HEK293 (cell line): ENCODE results near the gene PRR15L.

Source experiments
- CTCF ChIA-PET: fragments of 350-600 bp; formaldehyde crosslinking; extraction: SDS; loops from one replicate; lab custom pipeline; 2021; ENCODE audit warnings: antibody characterized with exemption; lab: Yijun Ruan, JAX
- POLR2A ChIA-PET: fragments of 300-600 bp; formaldehyde crosslinking; extraction: SDS; loops from one replicate; lab custom pipeline; 2020; ENCODE audit warnings: antibody characterized with exemption, inconsistent platforms; lab: Yijun Ruan, JAX
- H3K27ac ChIP-seq: fragments of 200-500 bp; sonication (Bioruptor generic); 2 replicates; pipeline ENCODE4 v1.5.1; 2014; ENCODE audit warnings: low read depth, low read length, control low read depth, inconsistent platforms; ENCODE audit errors: extremely low read depth
- H3K36me3 ChIP-seq, 2 experiments: fragments of 200-500 bp in 1 of 2; sonication (Bioruptor generic) in 1 of 2; 1 replicate in 1 of 2; 2 replicates in 1 of 2; pipeline ENCODE4 v1.5.1; 2014 to 2017; ENCODE audit warnings: inconsistent platforms in 2 of 2, low read length in 2 of 2; ENCODE audit not compliant: control insufficient read depth in 2 of 2, insufficient read depth in 1 of 2
- H3K4me1 ChIP-seq: fragments of 200-500 bp; sonication (Bioruptor generic); 2 replicates; pipeline ENCODE4 v1.5.1; 2014; ENCODE audit warnings: mild to moderate bottlenecking, low read length, inconsistent platforms; ENCODE audit not compliant: control insufficient read depth, insufficient read depth
- H3K4me3 ChIP-seq: 2 replicates; pipeline ENCODE4 v1.5.1; 2011; ENCODE audit warnings: low read depth, mild to moderate bottlenecking, control low read depth, low read length, moderate library complexity
- H3K9me3 ChIP-seq: fragments of 200-500 bp; sonication (Bioruptor generic); 2 replicates; pipeline ENCODE4 v1.5.1; 2014; ENCODE audit warnings: low read depth, low read length, inconsistent platforms; ENCODE audit not compliant: control insufficient read depth, insufficient read depth
- BCL11A ChIP-seq: fragments of 450-650 bp; formaldehyde crosslinking; IDR thresholded peaks from 2 replicates; pipeline ENCODE4 v1.5.1; 2016; ENCODE audit warnings: low read depth, missing biosample characterization, missing genetic modification characterization
- GLIS2 ChIP-seq: fragments of 450-650 bp; formaldehyde crosslinking; IDR thresholded peaks from 2 replicates; pipeline ENCODE4 v1.5.1; 2016; ENCODE audit warnings: missing biosample characterization, missing genetic modification characterization
- KLF1 ChIP-seq: fragments of 450-650 bp; formaldehyde crosslinking; IDR thresholded peaks from 2 replicates; pipeline ENCODE4 v1.5.1; 2016; ENCODE audit warnings: missing biosample characterization, missing genetic modification characterization
- PRDM1 ChIP-seq: fragments of 450-650 bp; formaldehyde crosslinking; IDR thresholded peaks from 2 replicates; pipeline ENCODE4; 2016; ENCODE audit warnings: missing biosample characterization, missing genetic modification characterization
- SP2 ChIP-seq: fragments of 450-650 bp; formaldehyde crosslinking; IDR thresholded peaks from 2 replicates; pipeline ENCODE4 v1.5.1; 2016; ENCODE audit warnings: missing biosample characterization, missing genetic modification characterization
- ZBTB48 ChIP-seq: fragments of 450-650 bp; formaldehyde crosslinking; IDR thresholded peaks from 2 replicates; pipeline ENCODE4 v1.5.1; 2016; ENCODE audit warnings: missing biosample characterization, missing genetic modification characterization
- ZNF157 ChIP-seq: fragments of 450-650 bp; formaldehyde crosslinking; IDR thresholded peaks from 2 replicates; pipeline ENCODE4 v1.5.1; 2016; ENCODE audit warnings: missing biosample characterization, missing genetic modification characterization
- ZNF16 ChIP-seq: fragments of 450-650 bp; formaldehyde crosslinking; IDR thresholded peaks from 2 replicates; pipeline ENCODE4 v1.5.1; 2016; ENCODE audit warnings: low read depth, missing biosample characterization, missing genetic modification characterization
- ZNF202 ChIP-seq: fragments of 450-650 bp; formaldehyde crosslinking; IDR thresholded peaks from 2 replicates; pipeline ENCODE4 v1.5.1; 2016; ENCODE audit warnings: missing biosample characterization, missing genetic modification characterization, borderline replicate concordance
- ZNF266 ChIP-seq: fragments of 450-650 bp; formaldehyde crosslinking; IDR thresholded peaks from 2 replicates; pipeline ENCODE4 v1.5.1; 2016; ENCODE audit warnings: missing biosample characterization, missing genetic modification characterization, low read depth
- ZNF341 ChIP-seq: fragments of 450-650 bp; formaldehyde crosslinking; IDR thresholded peaks from 2 replicates; pipeline ENCODE4; 2016; ENCODE audit warnings: low read depth, missing biosample characterization, missing genetic modification characterization
- ZNF350 ChIP-seq: fragments of 450-650 bp; formaldehyde crosslinking; IDR thresholded peaks from 2 replicates; pipeline ENCODE4 v1.5.0; 2017; ENCODE audit warnings: missing biosample characterization, mild to moderate bottlenecking, missing genetic modification characterization
- ZNF473 ChIP-seq: fragments of 450-650 bp; formaldehyde crosslinking; IDR thresholded peaks from 2 replicates; pipeline ENCODE4 v1.5.1; 2017; ENCODE audit warnings: missing biosample characterization, missing genetic modification characterization
- ZNF48 ChIP-seq: fragments of 450-650 bp; formaldehyde crosslinking; IDR thresholded peaks from 2 replicates; pipeline ENCODE4 v1.5.1; 2016; ENCODE audit warnings: missing biosample characterization, missing genetic modification characterization
- ZNF521 ChIP-seq: fragments of 450-650 bp; formaldehyde crosslinking; IDR thresholded peaks from 2 replicates; pipeline ENCODE4 v1.5.1; 2017; ENCODE audit warnings: missing biosample characterization, mild to moderate bottlenecking, missing genetic modification characterization
- ZNF544 ChIP-seq: fragments of 450-650 bp; formaldehyde crosslinking; IDR thresholded peaks from 2 replicates; pipeline ENCODE4 v1.5.0; 2017; ENCODE audit warnings: missing biosample characterization, missing genetic modification characterization
- ZNF561 ChIP-seq: fragments of 450-650 bp; IDR thresholded peaks from 2 replicates; pipeline ENCODE4 v1.5.1; 2018; ENCODE audit warnings: missing biosample characterization, missing genetic modification characterization, borderline replicate concordance
- ZNF701 ChIP-seq: fragments of 450-650 bp; formaldehyde crosslinking; IDR thresholded peaks from 2 replicates; pipeline ENCODE4 v1.5.1; 2016; ENCODE audit warnings: missing biosample characterization, missing genetic modification characterization
- ZNF837 ChIP-seq: fragments of 450-650 bp; formaldehyde crosslinking; IDR thresholded peaks from 2 replicates; pipeline ENCODE4 v1.5.1; 2016; ENCODE audit warnings: missing biosample characterization, missing genetic modification characterization
- TF ChIP-seq, protein P1 (sequence below): fragments of 450-650 bp; formaldehyde crosslinking; IDR thresholded peaks from 2 replicates; pipeline ENCODE4 v1.5.1; 2017; ENCODE audit warnings: missing biosample characterization, missing genetic modification characterization
- TF ChIP-seq, protein P2 (sequence below): fragments of 450-650 bp; formaldehyde crosslinking; IDR thresholded peaks from 2 replicates; pipeline ENCODE4 v1.5.1; 2016; ENCODE audit warnings: missing biosample characterization, missing genetic modification characterization
- TF ChIP-seq, protein P3 (sequence below): fragments of 450-650 bp; formaldehyde crosslinking; optimal IDR thresholded peaks from 2 replicates; pipeline ENCODE3; 2016; ENCODE audit warnings: missing biosample characterization, mild to moderate bottlenecking, missing genetic modification characterization
- TF ChIP-seq, protein P4 (sequence below): fragments of 450-650 bp; formaldehyde crosslinking; IDR thresholded peaks from 2 replicates; pipeline ENCODE4 v1.5.1; 2016; ENCODE audit warnings: missing biosample characterization, missing genetic modification characterization
- TF ChIP-seq, protein P5 (sequence below): fragments of 450-650 bp; formaldehyde crosslinking; IDR thresholded peaks from 2 replicates; pipeline ENCODE4 v1.5.1; 2016; ENCODE audit warnings: missing biosample characterization, missing genetic modification characterization

The PRR15L gene

DNA sequence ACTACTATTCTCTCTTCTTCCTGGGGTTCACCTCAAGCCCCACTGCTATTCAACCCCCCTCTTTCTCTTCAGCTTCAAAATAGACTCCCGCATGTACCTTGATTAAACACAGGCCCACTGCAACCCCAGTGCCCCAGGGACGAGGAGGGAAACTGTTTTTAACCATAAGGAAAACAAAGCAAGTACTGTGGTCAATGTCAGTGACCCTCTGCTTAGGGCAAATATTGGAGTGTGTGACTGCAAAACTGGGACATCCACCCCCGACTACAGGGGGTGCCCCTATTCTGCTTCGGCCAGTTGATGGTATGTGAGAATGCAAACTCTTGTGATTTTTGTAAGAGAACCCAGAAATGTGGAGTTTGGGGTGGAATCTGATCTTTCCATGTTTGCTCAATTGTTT is 25.8 kb downstream of the PRR15L start:
- POLR2A ChIA-PET = interaction anchor here (0.7 to 3.1 kb wide), 4 partner anchors 10 to 286 kb away, joined by 3 to 13 read pairs (median 4); partner anchors contain the start of genes CDK5RAP3 and PNPO
- TF ChIP-seq, protein P1, sequence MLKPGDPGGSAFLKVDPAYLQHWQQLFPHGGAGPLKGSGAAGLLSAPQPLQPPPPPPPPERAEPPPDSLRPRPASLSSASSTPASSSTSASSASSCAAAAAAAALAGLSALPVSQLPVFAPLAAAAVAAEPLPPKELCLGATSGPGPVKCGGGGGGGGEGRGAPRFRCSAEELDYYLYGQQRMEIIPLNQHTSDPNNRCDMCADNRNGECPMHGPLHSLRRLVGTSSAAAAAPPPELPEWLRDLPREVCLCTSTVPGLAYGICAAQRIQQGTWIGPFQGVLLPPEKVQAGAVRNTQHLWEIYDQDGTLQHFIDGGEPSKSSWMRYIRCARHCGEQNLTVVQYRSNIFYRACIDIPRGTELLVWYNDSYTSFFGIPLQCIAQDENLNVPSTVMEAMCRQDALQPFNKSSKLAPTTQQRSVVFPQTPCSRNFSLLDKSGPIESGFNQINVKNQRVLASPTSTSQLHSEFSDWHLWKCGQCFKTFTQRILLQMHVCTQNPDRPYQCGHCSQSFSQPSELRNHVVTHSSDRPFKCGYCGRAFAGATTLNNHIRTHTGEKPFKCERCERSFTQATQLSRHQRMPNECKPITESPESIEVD (tag by site-specific recombination) = no peak
- TF ChIP-seq ZNF521 (tag by site-specific recombination) (no peak), ZNF16 (no peak), BCL11A (tag by site-specific recombination) (no peak), ZNF701 (tag by site-specific recombination) (no peak), ZNF350 (tag by site-specific recombination) (no peak), ZNF544 (no peak), ZNF266 (no peak), KLF1 (no peak), ZNF48 (tag by site-specific recombination) (no peak), ZNF202 (tag by site-specific recombination) (no peak), SP2 (tag by site-specific recombination) (no peak), GLIS2 (tag by site-specific recombination) (no peak), ZBTB48 (no peak), PRDM1 (tag by site-specific recombination) (no peak)
- TF ChIP-seq, protein P2, sequence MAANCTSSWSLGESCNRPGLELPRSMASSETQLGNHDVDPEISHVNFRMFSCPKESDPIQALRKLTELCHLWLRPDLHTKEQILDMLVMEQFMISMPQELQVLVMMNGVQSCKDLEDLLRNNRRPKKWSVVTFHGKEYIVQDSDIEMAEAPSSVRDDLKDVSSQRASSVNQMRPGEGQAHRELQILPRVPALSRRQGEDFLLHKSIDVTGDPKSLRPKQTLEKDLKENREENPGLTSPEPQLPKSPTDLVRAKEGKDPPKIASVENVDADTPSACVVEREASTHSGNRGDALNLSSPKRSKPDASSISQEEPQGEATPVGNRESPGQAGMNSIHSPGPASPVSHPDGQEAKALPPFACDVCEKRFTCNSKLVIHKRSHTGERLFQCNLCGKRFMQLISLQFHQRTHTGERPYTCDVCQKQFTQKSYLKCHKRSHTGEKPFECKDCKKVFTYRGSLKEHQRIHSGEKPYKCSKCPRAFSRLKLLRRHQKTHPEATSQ (tag by site-specific recombination) = no peak
- TF ChIP-seq, protein P3, sequence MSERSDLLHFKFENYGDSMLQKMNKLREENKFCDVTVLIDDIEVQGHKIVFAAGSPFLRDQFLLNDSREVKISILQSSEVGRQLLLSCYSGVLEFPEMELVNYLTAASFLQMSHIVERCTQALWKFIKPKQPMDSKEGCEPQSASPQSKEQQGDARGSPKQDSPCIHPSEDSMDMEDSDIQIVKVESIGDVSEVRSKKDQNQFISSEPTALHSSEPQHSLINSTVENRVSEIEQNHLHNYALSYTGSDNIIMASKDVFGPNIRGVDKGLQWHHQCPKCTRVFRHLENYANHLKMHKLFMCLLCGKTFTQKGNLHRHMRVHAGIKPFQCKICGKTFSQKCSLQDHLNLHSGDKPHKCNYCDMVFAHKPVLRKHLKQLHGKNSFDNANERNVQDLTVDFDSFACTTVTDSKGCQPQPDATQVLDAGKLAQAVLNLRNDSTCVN (tag by site-specific recombination) = no peak
- TF ChIP-seq, protein P4, sequence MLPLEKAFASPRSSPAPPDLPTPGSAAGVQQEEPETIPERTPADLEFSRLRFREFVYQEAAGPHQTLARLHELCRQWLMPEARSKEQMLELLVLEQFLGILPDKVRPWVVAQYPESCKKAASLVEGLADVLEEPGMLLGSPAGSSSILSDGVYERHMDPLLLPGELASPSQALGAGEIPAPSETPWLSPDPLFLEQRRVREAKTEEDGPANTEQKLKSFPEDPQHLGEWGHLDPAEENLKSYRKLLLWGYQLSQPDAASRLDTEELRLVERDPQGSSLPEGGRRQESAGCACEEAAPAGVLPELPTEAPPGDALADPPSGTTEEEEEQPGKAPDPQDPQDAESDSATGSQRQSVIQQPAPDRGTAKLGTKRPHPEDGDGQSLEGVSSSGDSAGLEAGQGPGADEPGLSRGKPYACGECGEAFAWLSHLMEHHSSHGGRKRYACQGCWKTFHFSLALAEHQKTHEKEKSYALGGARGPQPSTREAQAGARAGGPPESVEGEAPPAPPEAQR (tag by site-specific recombination) = no peak
- CTCF ChIA-PET = interaction anchor here (4.3 kb wide), 1 partner anchor 17 kb away, joined by 35 read pairs; no protein-coding TSS in a partner anchor

DNA sequence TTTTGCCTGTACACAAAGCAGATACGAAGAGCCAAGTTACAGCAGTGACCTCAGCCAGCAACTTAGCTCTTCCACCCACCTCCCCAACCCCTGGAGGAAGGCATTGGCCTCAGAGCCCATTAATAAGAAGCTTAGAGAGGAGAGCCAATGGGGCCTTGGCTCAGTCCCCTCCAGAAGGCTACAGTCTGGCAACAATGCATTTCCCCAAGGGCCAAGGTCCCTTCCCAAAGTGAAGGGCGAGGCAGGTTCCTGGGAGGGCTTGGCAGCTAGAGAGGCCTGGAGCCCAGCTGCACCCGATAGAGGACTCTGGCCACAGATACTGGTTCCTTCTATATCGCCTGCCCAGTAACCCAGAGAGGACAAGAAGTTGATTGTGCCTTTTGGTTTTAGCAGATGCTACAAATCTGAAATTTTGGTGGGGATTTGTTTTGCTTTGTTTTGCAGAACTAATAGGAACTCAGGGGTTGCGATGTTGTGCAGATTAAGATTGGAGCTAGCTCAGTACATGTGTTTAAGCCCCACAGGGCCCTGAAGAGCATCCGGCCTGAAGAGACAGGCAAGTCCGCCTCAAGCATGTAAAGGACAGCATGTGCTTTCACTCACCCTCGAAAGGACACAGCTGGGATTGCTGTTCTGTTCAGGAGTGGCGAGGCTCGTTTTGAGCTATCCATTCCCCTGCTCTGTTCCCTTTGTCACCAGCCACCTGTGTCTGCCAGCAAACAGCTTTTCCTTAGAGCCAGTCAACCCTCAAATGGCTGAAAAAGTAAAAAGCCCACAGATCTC is 28.3 kb downstream of the PRR15L start:
- ChIA-PET POLR2A (interaction anchor here (0.9 to 3.1 kb wide), 3 partner anchors 13 to 34 kb away, joined by 3 to 13 read pairs (median 3); partner anchors contain the start of gene PNPO), CTCF (interaction anchor here (0.6 to 4.3 kb wide), 9 partner anchors 11 to 1220 kb away, joined by 3 to 35 read pairs (median 3); partner anchors contain the start of gene CDK5RAP3)
- Histone ChIP-seq H3K9me3 (no peaks in the 10 kb centered on the region), H3K4me1 (no peaks in the 10 kb centered on the region), H3K4me3 (no peak overlapping the region), H3K36me3 (peaks cover 20 to 59% of the 10 kb centered on the region in 2 experiments; a peak in 2 of 3 replicates), H3K27ac (no peak overlapping the region)
- TF ChIP-seq, protein P5, sequence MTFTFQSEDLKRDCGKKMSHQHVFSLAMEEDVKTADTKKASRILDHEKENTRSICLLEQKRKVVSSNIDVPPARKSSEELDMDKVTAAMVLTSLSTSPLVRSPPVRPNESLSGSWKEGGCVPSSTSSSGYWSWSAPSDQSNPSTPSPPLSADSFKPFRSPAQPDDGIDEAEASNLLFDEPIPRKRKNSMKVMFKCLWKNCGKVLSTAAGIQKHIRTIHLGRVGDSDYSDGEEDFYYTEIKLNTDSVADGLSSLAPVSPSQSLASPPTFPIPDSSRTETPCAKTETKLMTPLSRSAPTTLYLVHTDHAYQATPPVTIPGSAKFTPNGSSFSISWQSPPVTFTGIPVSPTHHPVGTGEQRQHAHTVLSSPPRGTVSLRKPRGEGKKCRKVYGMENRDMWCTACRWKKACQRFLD (tag by site-specific recombination) = no peak
- TF ChIP-seq ZNF473 = no peak
- TF ChIP-seq, protein P4 (tag by site-specific recombination) = no peak
- TF ChIP-seq ZNF837 (tag by site-specific recombination) = no peak
- TF ChIP-seq ZNF561 = no peak
- TF ChIP-seq ZNF341 (tag by site-specific recombination) = peak; percentile 90
- TF ChIP-seq ZNF157 (tag by site-specific recombination) = no peak

More for the DNA sequence above, 25.8 kb downstream of the PRR15L start:
- H3K4me1 ChIP-seq = no peaks in the 10 kb centered on the region
- peaks cover 5 to 36% of the 10 kb centered on the region in 2 experiments; a peak in 2 of 3 replicates for H3K36me3 ChIP-seq
- no peaks in the 10 kb centered on the region for H3K9me3 ChIP-seq
- no peak overlapping the region for H3K4me3 ChIP-seq
- no peak overlapping the region for H3K27ac ChIP-seq
